Pancreas (tissue), 10 donors: ENCODE data around the gene SGTA. TPM values are rescaled to one million over a fixed set of nuclear protein-coding genes. Genes with fewer than 3 reads are reported as not detected.
A peak's percentile ranks its signal among the peaks of the same experiment; 100 is the strongest.

Experiments
- ATAC-seq, 4 donors: fragments of 200-7000 bp; cut with Tn5 transposase; one replicate each; pipeline versions ENCODE4 v1.8.0 to v1.9.1; 2020; ENCODE audit warnings: mild to moderate bottlenecking in 4 of 4, moderate library complexity in 4 of 4
- DNase-seq, 6 donors: peaks; one replicate each; pipeline ENCODE4 v3.0.0-alpha.2; 2020
- FAIRE-seq: peaks from 2 replicates; lab custom pipeline; 2012; peaks lifted over from hg19 to GRCh38; lab: Jason Lieb, UNC
- H3K27ac ChIP-seq, 4 donors: fragments of 200-600 bp; sonication (generic); 1 replicate in 3 of 4; 2 replicates in 1 of 4; pipeline versions ENCODE4 v1.5.0 to v1.8.0; 2020
- H3K27me3 ChIP-seq, 4 donors: fragments of 200-600 bp; one replicate each; pipeline ENCODE4 v1.8.0; 2021
- H3K36me3 ChIP-seq, 3 donors: fragments of 200-600 bp; sonication (generic) in 1 of 3; one replicate each; pipeline versions ENCODE4 v1.5.0 to v1.8.0; 2020 to 2021
- H3K4me1 ChIP-seq, 3 donors: fragments of 200-600 bp; one replicate each; pipeline ENCODE4 v1.8.0; 2021
- H3K4me3 ChIP-seq, 4 donors: fragments of 200-600 bp; sonication (generic) in 2 of 4; one replicate each; pipeline versions ENCODE4 v1.5.0 to v1.8.0; 2020 to 2021
- H3K9me3 ChIP-seq, 4 donors: fragments of 200-600 bp; one replicate each; pipeline ENCODE4 v1.8.0; 2021
- CTCF ChIP-seq, 4 donors: fragments of 200-600 bp; sonication (generic) in 3 of 4; IDR thresholded peaks; one replicate each; pipeline versions ENCODE4 v1.5.0 to v1.8.0; 2021; ENCODE audit warnings: antibody characterized with exemption in 4 of 4
- WGBS, 2 donors: extraction: QIAGEN DNeasy Blood & Tissue Kit; methylation state at CpG; one replicate each; pipeline ENCODE4 v1.1.7; 2013; 5-methylcytosine and 5-hydroxymethylcytosine counted together
- intact Hi-C, 3 donors: fragments of 100-400 bp; cut with DNase I; formaldehyde crosslinking; loops; one replicate each; pipeline versions ENCODE4 v1.11.1 to v1.14.2; 2022
- polyA plus RNA-seq, 2 donors: library from polyadenylated mRNA; stranded (reverse); fragments of 200-250 nt; gene quantifications; one replicate each; pipeline ENCODE4 v1.2.3, GENCODE V29; 2013
- total RNA-seq, 6 donors: library from RNA; stranded (reverse); fragmentation: NEBNext Ultra II Directional in 4 of 6; extraction: Animal tissue kit (Norgen Biotek cat#: 25700) in 4 of 6; gene quantifications; one replicate each; pipeline versions ENCODE4 v1.2.1 to v1.2.4, GENCODE V29; 2021 to 2023
- donor health status: healthy with polysubstance abuse.
- donor health status: DM: no; HTN: no; CAD: no; lungs with moderate emphysema.
- donor health status: DM: no; HTN: no; CAD: no.
- donor health status: control.
- donor health status: control.
- donor health status: Bipolar disorder and iron deficiency.
- donor health status: DM: yes; HTN: yes; CAD: no.
- donor health status: DM: no; HTN: no; CAD: no.
- donor health status: DM: no; HTN: no; CAD: no.
- donor health status: DM: yes; HTN: yes; CAD: no.

Gene SGTA
- total and polyA plus RNA-seq, 8 donors, result 19.4 to 49.6 (median 26.7) TPM

DNA sequence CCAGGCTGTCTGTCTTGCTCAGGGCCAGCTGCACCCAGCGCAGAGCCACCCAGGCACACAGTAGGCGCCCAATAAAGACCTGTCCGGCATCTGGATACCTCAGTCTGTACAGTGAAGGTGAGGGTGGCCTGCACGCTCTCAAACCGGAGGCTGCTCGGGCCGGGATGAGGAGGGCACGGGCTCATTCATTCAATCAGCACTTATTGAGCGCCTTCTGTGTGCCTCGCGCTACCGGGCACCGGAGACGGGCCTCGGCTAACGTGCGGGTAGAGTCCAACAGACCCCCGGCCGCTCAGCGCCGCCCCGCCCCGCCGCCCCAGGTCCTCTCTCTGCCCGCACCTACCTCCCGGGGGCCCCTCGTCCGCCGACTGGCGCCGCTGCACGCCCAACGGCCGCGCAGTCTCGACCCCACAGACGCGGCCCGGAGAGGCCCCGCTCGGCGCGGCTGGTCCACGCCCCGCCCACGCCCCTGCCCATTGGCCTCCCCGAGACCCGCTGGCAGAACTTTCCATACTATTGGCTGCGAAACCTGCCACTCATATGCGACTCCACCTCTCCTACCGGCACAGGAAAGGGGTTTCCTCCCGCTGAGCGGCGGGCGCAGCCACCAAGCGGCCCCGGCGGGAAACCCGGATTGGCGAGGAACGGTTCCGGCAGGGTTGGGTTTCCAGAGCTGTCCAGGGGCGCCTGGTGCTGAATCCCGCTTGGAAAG, 43.3 kb downstream of the SGTA start, which contains the start of gene SLC39A3:
SLC39A3 (minus strand) TSS at position 416 of the 712 bp plus-strand sequence. CDS start 2,760 bp downstream, outside the sequence.
- FAIRE-seq (no peak), ATAC-seq (peak; percentile 100), DNase-seq (peak; percentile 98 to 100 (median 99))
- Histone ChIP-seq H3K27ac (peak within 1 kb of the TSS in 1 of 4 donors; percentile 22), H3K4me1 (peaks cover 0 to 5% (median 3%) of the 10 kb centered on the region in 3 donors), H3K36me3 (no peaks in the 10 kb centered on the region), H3K27me3 (no peaks in the 10 kb centered on the region), H3K4me3 (peak within 1 kb of the TSS; percentile 70 to 98 (median 92)), H3K9me3 (no peaks in the 10 kb centered on the region)
- intact Hi-C loops, result no loop called here
- peak in 1 of 4 donors; percentile 10 for TF ChIP-seq CTCF (IDR thresholded peaks at IDR 0.05)
- WGBS, 2 donors, result 0 to 1% methylated on average over 49 to 64 of the region's 64 CpGs

DNA sequence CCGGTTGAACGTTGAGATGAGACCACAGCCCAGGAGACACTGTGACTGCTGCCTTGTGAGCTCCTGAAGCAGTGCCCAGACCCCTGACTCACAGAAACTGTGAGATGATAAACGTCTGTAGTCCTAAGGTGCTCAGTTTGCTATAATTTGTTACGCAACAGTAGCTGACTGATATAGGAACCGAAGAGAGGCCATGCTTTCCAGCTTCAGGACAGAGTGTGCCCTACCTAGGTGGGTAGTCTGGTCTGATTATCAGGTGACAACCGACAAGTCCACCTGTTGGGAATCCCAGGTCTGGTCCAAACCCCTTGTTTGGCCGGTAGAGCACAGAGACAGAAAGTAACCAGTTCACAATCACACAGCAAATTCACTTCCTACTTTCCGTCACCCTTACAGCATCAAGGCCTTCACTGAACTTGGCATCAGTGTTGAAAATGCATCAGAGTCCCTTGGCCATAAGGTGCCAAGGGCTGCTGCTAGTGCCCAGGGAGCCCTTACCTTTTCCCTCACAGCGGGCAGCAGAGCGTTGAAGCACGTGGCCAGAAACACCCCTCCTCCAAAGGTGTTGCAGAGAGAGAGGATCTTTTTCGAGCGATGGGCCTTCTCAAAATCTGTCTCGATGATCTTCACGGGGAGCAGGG, 46.4 kb downstream of the SGTA start:
- Histone ChIP-seq H3K27ac (no peak overlapping the region), H3K9me3 (no peaks in the 10 kb centered on the region), H3K36me3 (peaks cover 0 to 3% (median 0%) of the 10 kb centered on the region in 3 donors), H3K4me3 (no peak overlapping the region), H3K27me3 (no peaks in the 10 kb centered on the region), H3K4me1 (peaks cover 0 to 5% (median 3%) of the 10 kb centered on the region in 3 donors)
- TF ChIP-seq CTCF (IDR thresholded peaks at IDR 0.05), result no peak
- DNase-seq (no peak), FAIRE-seq (no peak), ATAC-seq (no peak)
- WGBS, 2 donors, result 91% methylated on average over 15 of the region's 15 CpGs
- intact Hi-C loops, result no loop called here

GRCh38 chr19:2735374-2735773, 47.7 kb downstream of the SGTA start:
- H3K27me3 ChIP-seq, result no peaks in the 10 kb centered on the region
- no peaks in the 10 kb centered on the region for H3K9me3 ChIP-seq
- no peak overlapping the region for H3K4me3 ChIP-seq
- intact Hi-C loops, result no loop called here
- TF ChIP-seq CTCF (IDR thresholded peaks at IDR 0.05), result no peak
- ATAC-seq, result no peak
- H3K27ac ChIP-seq, result no peak overlapping the region
- FAIRE-seq, result no peak
- peaks cover 0 to 3% (median 0%) of the 10 kb centered on the region in 3 donors for H3K36me3 ChIP-seq
- DNase-seq, result no peak
- H3K4me1 ChIP-seq, result peaks cover 0 to 5% (median 3%) of the 10 kb centered on the region in 3 donors
- 92 to 94% methylated on average over 12 of the region's 12 CpGs for WGBS, 2 donors

GRCh38 chr19:2734589-2735288, 48.3 kb downstream of the SGTA start:
- 85 to 87% methylated on average over 26 of the region's 26 CpGs for WGBS, 2 donors
- no peak for FAIRE-seq
- Histone ChIP-seq H3K4me1 (peaks cover 0 to 5% (median 3%) of the 10 kb centered on the region in 3 donors), H3K4me3 (no peak overlapping the region), H3K27ac (no peak overlapping the region), H3K27me3 (no peaks in the 10 kb centered on the region), H3K36me3 (peaks cover 0 to 3% (median 0%) of the 10 kb centered on the region in 3 donors), H3K9me3 (no peaks in the 10 kb centered on the region)
- TF ChIP-seq CTCF (IDR thresholded peaks at IDR 0.05), result no peak
- no peak for ATAC-seq
- no peak for DNase-seq
- intact Hi-C loops, result no loop called here
